ENCODE results near the gene FGFR1OP2. TPM values are rescaled to one million over a fixed set of nuclear protein-coding genes. Genes with fewer than 3 reads are reported as not detected.
"Not testable (repeated sequence)": the region's sequence is repeated elsewhere in the genome, so short reads cannot be mapped to it uniquely, and the experiment has no call there.

FGFR1OP2 gene
- total RNA-seq, 1 donor from 2014 or later = 78.3 TPM

DNA sequence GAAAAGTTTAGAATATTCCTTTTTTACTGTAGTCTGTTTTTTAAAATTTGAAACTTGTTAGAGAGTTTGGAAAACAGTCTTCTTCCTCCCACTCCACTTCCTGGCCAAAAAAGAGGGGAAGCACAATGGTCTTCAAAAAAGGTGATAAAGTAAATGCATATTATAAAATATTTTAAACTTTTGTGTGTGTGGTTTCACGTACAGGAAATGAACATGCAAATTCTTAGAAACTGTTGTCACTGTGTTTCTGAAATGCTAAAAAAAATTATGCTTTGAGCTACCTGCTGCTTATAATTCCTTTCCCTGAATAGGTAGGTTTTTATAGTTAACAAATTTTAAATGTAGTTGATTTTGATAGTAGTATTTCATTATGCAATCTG, 2.9 kb downstream of the FGFR1OP2 start:
- DNase-seq (ENCODE audit: low read depth, low spot score) = no peak

DNA sequence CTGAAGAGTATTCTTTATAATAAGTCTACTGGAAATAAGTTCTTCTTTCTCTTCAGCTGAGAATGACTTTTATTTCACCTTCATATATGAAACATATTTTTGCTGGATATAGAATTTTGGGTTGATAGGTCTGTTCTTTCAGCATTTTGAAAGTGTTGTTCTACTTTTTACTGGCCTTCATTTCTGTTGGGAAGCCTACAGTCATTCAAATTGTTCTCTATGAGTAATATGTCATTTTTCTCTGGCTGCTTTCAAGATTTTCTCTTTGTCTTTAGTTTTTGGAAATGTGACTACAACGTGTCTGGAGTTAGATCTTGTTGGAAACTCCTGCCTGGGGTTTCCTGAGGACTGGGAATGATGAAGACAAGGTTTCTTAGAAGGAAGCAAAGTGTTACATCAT, 10.0 kb downstream of the FGFR1OP2 start:
- DNase-seq (ENCODE audit: low read depth, low spot score) = no peak

DNA sequence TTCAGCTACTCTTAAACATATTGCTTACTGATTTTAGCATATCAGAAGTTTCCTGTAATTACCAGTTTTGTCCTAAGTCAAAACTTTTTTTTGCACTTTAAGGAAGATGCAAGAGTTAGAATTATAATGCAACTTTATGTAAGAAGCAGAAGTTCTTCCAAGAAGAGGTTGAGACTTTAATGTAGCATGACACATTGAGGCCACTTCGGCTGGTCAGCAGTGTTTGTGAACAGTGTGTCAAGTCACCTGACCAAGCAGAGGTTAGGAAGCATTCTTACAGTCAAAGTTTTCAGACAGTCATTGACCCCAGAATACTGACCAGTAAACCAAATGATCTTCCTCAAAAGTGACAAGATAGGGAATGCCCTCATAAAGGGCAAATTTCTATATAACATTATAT, 15.2 kb downstream of the FGFR1OP2 start:
- DNase-seq (ENCODE audit: low read depth, low spot score) = no peak

DNA sequence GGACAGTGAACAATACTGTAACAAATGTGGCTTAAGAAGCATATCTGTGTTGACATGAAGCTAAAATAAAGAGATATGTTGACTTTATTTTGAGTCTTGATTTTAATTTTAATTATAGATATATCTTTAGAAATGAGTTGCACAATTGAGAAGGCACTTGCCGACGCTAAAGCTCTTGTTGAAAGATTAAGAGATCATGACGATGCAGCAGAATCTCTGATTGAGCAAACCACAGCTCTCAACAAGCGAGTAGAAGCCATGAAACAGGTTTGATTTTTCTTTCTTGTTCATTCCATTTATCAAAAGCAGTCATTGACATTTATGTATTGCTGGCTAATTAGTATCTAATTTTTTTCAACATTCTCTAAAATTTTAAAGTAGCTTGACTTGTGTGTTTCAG, 15.8 kb downstream of the FGFR1OP2 start:
- DNase-seq (ENCODE audit: low read depth, low spot score) = no peak

DNA sequence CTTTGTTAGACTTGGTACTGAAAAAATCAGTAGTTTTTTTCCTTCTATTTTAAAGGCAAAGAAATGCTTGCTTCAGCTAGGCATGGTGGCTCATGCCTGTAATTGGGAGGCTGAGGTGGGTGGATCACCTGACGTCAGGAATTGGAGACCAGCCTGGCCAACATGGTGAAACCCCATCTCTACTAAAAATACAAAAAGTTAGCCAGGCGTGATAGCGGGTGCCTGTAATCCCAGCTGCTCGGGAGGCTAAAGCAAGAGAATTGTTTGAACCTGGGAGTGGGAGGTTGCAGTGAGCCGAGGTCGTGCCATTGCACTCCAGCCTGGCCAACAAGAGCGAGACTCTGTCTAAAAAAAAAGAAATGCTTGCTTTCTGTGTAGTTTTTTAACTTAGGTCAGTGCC, 23.1 kb downstream of the FGFR1OP2 start:
- not testable (repeated sequence) for DNase-seq (ENCODE audit: low read depth, low spot score)

DNA sequence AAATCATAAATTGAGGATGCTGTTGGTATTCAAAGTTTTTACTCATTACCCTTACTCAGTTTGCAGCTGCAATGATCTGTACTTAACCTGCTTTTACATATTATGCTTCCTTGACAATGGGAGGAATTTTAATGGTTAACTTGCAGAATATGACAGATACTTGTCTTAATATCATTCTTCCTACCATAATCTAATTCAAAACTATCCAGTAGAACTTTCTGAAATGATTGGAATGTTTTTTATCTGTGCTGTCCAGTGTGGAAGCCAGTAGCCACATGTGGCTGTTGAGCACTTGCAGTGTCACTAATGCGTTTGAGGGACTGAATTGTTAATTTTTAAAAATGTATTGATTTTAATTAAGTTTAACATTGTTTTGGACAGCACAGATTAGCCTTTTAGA, 23.5 kb downstream of the FGFR1OP2 start:
- no peak for DNase-seq (ENCODE audit: low read depth, low spot score)

DNA sequence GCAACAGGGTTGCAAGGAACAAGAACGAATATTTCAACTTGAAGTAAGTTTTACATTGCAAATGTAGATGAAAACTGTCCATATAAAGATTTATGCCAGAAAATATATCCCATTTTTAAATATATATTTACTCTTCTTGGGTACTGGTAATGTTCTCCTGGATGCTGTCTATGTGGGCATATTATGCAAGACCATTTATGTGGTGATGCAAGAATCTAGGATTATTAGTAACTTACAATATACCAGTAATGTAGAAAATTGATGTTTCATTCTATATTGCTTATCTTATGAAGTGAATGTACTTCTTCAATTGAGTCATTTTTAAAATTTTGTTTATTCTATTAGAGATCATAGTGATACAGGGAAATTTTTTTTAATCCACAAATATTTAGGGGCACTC, 25.1 kb downstream of the FGFR1OP2 start:
- no peak for DNase-seq (ENCODE audit: low read depth, low spot score)

DNA sequence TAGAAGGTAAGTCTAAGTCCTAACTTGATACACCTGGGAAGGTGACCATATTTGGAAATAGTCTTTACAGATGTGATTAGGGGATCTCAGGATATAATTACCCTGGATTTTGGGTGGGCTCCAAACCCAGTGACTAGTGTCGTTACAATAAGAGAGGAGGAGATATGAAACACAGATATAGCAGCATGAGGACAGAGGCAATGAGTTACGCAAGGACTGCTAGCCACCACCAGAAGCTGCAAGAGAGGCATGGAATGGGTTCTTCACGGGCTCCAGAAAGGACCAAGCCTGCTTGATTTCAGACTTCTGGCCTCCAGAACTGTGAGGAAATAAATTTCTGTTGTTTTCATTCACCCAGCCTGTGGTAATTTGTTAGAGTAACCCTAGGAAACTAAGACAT, 28.6 kb downstream of the FGFR1OP2 start:
- no peak for DNase-seq (ENCODE audit: low read depth, low spot score)

DNA sequence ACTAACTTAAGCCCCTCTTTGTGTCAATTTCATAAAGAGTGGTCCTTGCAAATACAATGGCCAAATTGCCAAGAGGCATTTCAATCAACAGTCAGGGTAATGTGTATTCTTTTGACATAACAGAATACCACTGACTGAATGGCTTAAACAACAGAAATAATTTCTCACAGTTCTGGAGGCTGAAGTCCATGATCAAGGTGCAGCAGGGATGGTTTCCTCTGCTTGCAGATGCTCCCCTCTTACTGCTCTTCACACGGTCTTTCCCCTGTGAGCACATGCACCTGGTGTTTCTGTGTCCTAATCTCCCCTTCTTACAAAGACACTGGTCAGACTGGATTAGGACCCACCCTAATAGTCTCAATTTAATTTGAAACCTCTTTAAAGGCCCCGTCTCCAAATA, 31.9 kb downstream of the FGFR1OP2 start:
- DNase-seq (ENCODE audit: low read depth, low spot score) = no peak

DNA sequence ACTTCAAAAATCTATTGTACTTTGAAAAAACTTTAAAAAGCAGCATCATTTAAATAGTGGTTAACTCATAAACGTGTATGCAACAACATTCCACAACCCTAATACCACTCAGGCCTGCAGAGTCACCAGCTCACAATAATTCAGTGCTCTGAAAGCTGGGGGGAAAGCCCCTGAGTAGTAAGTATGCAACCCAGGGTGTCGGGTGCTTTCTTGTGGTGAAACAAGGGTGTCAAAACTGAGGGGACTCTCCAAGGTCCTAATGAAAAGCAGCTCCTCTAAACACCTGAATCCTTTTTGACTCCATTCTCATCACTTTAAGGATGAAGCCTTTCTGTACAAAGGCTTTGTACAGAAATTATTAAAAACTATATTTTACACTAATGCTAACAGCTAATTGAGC, 33.7 kb downstream of the FGFR1OP2 start:
- no peak for DNase-seq (ENCODE audit: low read depth, low spot score)

DNA sequence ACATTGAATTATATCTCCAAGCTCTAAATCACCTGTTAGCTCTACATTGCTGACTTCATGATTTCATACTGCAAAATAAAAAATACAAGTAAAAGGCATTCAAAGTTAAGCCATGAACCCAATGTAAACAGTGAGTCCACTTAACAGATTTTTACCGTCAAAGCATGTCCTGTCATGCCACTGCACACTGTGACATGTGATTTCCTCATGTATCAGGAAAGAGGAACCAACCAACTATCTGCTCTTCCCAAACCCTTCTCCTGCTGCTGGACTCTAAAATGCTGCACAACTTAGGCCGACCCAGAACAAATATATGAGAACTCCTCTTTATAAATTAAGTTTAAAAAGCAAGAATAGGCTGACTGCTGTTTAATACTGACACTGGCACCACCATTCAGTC, 38.4 kb downstream of the FGFR1OP2 start:
- no peak for DNase-seq (ENCODE audit: low read depth, low spot score)

DNA sequence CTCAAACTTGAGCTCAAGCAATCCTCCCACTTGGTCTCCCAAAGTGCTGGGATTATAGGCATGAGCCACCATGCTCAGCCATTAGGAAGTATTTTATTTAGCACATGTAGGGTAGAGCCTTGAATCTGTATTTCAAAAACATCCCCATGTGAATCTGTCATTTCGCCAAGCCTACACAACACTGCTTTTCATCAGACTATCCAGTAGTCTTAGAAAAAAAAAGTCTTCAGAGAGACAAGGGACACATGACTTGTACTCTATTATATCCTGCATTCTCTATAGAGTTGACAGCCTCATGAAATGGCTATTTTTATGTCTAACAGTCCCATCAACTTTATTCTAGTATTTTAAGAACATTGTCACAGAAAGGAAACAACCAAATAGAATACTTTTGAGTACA, 40.5 kb downstream of the FGFR1OP2 start:
- no peak for DNase-seq (ENCODE audit: low read depth, low spot score)

DNA sequence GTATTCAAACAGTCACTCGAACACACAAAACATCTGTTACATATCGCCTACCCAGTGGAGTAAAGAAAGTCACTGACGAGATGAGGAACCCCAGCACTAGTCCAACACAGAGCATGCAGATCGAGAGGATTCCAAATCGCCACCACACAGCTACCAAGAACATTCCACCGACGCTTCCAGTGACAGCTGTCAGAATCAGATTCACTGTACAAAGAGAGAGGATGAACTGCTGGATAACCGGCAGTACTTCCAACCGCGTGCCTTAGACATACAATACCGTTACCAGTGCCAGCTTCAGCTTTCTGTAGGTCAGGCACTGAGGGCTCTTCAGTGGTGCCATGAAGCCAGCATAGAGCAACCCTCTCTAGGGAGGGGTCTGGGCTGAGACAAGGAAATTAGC, 41.5 kb downstream of the FGFR1OP2 start:
- no peak for DNase-seq (ENCODE audit: low read depth, low spot score)

DNA sequence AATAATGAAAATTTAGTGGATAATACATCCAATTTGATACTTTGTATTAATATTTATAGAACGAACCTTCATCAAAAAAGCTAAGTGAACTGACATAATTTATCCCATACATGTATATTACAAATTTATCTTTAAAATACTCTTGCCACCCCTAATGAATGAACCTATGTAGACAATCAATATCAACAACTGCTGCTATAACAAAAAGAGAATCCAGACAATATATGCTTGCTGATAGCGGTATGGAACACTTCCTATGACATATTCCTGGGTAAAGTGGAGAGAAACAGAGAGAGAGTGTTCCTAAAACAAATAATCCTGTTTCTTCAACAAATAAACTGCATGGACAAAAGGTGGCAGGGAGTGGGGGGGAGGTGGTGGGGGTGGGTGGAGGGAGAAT, 44.6 kb downstream of the FGFR1OP2 start:
- DNase-seq (ENCODE audit: low read depth, low spot score) = no peak

DNA sequence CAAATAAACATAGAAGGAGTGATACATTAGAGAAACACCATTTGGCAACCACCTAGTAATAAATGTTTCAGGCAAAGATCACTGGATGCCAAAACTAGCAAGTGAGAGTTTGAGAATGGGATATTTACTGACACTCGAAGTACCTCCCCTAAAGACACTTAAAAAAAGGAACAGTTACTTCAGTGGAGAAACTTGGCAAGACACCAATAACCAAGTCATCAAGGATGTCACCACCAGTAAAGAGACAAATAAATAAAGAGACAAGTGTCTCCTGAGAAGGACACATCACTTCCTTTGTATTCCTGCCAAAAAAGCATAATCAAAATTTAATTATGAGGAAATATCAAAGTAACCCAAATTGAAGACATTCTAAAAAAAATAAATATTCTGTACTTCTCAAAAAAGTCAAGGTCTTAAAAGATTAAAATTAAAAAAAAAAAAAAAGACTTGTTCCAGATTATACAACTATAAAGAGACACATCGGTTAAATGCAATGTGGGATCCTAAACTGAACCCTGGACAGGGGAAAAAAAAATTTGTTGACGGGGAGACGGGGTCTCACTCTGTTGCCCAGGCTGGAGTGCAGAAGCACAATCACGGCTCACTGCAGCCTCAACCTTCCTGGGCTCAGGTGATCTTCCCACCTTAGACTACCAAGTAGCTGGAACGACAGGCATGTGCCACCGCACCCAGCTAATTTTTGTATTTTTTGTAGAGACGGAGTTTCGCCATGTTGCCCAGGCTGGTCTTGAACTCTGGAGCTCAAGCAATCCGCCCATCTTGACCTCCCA, 49.6 kb downstream of the FGFR1OP2 start:
- no peak for DNase-seq (ENCODE audit: low read depth, low spot score)

DNA sequence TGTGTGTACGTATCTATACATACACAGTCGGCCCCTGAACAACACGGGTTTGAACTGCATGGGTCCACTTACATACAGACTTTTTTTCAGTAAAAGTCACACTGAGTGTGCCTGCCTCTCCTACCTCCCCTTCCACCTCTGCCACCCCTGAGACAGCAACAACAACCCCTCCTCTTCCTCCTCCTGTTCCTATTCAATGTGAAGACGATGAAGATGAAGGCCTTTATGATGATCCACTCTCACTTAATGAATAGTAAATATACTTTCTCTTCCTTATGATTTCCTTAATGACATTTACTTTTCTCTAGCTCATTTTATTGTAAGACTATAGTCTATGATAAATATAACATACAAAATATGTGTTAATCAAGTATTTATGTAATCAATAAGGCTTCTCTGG, 50.4 kb downstream of the FGFR1OP2 start:
- DNase-seq (ENCODE audit: low read depth, low spot score) = no peak

DNA sequence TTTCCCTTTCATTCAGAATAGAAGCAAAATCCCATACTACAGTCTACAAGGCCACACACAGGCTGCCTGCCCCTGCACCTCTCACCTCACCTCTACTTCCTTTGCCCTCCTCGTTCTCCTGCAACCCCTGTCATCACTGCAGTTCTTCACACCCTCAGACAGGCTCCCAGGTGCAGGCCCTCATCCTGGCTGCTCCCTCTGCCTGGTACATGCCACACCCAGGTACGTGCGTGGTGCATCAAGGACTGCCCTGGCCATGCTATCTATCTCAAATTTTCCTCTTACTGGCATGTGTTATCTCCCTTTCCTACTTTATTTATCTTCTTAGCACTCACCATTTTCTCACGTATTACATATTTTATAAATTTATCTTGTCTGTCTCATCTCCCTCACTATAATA, 51.6 kb downstream of the FGFR1OP2 start:
- no peak for DNase-seq (ENCODE audit: low read depth, low spot score)

DNA sequence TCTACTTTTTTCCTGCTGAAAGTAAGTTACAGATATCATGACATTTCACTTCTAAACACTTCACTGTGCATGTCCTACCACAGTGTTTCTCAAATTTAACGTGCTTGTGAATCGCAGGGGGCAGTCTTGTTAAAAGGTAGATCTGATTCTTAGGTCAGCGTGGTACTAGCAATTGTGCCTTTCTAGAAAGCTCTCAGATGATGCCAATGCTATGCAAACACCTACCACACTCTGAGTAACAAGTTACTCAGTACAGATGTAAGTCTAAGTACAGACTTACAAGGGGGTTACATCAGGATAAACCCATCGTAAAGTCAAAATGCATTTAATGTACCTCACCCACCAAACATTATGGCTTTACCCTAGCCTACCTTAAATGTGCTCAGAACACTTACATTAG, 53.6 kb downstream of the FGFR1OP2 start:
- DNase-seq (ENCODE audit: low read depth, low spot score) = no peak

DNA sequence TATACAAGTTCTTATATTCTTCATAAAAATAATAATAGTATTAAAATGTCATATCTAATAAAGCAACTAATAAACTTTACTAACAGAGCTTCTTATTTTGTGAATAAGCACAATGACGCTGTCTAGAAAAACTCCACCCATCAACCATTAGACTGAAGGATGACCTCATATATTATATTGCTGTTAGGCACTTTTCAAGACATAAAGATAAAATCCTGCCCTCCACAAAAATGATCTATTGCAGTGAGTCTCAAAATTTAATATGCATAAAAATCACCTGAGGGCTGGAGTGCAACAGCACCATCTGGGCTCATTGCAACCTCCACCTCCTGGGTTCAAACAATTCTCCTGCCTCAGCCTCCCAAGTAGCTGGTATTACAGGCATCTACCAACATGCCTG, 55.8 kb downstream of the FGFR1OP2 start:
- no peak for DNase-seq (ENCODE audit: low read depth, low spot score)

DNA sequence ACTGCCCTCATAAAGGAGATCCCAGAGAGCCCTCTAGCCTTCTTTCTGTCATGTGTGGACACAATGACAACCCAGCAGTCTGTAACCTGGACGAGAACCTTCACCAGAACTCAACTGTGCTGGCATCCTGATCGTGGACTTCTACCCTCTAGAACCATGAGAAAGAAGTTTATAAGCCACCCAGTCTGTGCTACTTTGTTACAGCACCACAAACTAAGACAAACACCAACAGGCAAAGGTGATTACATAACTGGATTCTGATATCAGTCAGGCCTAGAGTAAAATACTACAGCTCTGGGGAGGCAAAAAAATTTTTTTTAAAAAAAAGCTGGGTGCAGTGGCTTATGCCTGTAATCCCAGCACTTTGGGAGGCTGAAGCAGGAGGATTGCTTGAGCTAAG, 57.4 kb downstream of the FGFR1OP2 start:
- no peak for DNase-seq (ENCODE audit: low read depth, low spot score)

DNA sequence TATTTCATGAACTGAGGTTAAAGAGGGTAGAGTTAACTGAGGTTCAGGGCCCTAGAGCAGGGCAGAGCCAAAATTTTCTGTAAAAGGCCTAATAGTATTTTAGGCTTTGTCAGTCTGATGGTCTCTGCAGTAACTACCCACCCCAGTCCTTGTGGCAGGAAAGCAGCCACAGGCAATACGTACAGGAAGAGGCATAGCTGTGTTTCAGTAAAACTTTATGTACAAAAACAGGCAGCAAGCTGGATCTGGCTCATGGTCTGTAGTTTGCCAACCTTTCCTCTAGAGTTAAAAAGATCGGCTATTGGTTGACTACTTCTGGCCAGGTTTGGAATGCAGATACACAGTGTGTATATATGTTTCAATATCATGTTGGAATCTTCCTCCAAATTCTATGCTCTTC, 58.7 kb downstream of the FGFR1OP2 start:
- no peak for DNase-seq (ENCODE audit: low read depth, low spot score)

DNA sequence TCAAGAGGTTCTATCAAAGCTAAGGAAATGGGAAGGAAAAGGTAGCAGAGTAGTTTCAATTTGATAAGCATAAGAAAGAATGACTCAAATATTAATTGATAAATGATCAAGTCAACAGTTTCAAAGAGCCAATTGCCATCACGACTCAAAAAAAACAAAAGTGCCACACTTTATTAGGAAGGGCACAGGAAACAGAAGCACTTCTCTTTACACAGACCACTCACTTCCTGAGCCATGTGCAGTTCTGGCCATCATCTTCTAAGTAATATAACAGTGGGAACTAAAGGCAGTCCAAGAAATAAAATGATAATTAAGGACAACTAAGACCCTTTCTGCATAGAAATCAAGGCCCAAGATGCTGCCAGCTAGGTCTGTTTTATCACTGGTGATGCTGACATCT, 62.7 kb downstream of the FGFR1OP2 start:
- DNase-seq (ENCODE audit: low read depth, low spot score) = no peak

DNA sequence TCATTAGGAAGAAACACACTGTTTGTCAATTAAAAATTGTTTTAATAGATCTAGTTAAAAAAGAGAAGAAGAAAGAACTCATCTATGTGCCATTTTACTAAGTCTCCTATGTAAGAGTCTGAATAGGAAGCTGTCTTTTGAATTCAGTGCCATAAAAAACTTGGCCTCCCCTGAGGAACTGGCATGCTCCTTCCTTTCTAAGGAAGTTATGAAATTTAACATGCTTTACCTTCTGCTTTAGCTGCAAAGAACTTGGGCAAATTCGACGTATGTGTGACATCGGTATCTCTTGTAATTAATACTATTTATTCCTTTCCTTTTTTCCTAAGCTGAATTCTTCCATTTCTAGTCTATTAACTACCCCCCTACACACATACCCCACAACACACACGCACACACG, 63.4 kb downstream of the FGFR1OP2 start:
- DNase-seq (ENCODE audit: low read depth, low spot score) = no peak

DNA sequence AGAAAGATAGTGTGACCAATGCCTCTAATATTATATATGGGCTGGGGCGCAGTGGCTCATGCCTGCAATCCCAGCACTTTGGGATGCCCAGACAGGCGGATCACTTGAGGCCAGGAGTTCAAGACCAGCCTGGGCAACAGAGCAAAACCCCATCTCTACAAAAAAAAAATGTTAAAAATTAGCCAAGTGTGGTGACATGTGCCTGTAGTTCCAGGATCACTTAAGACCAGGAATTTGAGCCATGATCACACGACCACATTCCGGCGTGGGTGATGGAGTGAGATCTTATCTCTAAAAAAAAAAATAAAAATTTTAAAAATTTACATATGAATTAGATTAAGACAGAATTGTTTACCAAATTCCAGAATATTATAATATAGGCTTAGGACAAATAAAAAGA, 63.9 kb downstream of the FGFR1OP2 start:
- DNase-seq (ENCODE audit: low read depth, low spot score) = no peak

Measured in pulmonary artery endothelial cell (primary cell).